GM12873 (cell line): ENCODE data around the gene BCAR3.

Experiments used
- CTCF ChIP-seq: IDR thresholded peaks from 2 replicates; pipeline ENCODE4 v1.5.1; 2012; ENCODE audit warnings: low read depth, mild to moderate bottlenecking, moderate library complexity, low read length, control low read depth; ENCODE audit not compliant: insufficient read depth; ENCODE audit errors: missing control alignments

Gene BCAR3

GRCh38 chr1:93578433-93578830 lies 103.2 kb downstream of the BCAR3 start:
- no peak for TF ChIP-seq CTCF

GRCh38 chr1:93577536-93578432 lies 103.9 kb downstream of the BCAR3 start:
- no peak for TF ChIP-seq CTCF

GRCh38 chr1:93576746-93577145 lies 104.9 kb downstream of the BCAR3 start:
- no peak for TF ChIP-seq CTCF

- TF ChIP-seq CTCF, result no peak
Observed at GRCh38 chr1:93576346-93576745, 105.3 kb downstream of the BCAR3 start.

GRCh38 chr1:93575621-93576284 lies 105.9 kb downstream of the BCAR3 start:
- no peak for TF ChIP-seq CTCF

GRCh38 chr1:93574991-93575390 lies 106.6 kb downstream of the BCAR3 start:
- no peak for TF ChIP-seq CTCF

- TF ChIP-seq CTCF, result no peak
Observed at GRCh38 chr1:93574511-93574910, 107.1 kb downstream of the BCAR3 start.
